Measurements from ENCODE around the gene SLC25A23. TPM values are rescaled to one million over a fixed set of nuclear protein-coding genes. Genes with fewer than 3 reads are reported as not detected.

Gene SLC25A23
- total RNA-seq, 1 experiment from 2014 or later: 89.5 TPM

DNA sequence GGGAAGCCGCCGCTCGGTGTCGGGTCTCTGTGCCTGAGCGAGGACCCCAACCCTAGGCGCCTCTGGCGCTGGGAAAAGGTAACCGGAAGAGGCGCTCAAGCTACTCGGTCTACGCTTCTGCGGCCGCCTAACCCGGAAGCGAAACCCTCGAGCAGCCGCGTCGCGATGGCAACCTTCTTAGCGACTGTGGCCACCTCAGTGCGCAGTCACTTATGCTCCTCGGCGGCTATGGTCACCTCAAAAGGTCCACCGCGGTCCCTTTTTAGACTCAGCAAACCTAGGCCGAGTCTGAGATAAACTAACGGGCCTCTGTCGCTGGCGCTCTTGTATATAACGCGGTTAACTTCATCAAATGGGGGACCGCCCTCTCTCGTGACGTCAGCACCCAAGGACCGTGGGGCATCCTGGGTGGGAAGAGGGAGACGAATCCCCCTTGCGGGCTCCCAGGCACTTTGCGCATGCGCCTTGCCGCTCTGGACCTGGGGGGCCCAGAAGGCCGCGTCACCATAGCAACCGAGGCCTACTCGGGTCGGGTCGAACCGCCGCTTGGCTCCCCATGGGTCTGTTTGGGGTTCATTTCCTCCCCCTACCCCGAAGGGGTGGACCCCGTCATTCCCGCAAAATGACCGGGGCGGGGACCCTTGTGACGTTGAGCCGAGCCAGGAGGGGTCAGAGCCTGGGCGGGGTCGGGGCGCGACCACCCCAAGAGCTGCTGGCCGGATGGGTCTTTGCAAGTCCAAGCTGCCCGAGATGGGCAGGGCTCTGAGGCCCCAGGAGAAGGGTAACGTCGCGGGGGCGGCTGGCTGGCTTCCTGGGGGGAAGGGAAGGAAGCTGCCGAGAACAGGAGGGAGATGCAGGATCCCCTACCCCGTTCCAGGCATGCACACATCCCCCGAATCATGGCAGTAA is 66.3 kb downstream of the SLC25A23 start, which contains the start of gene GTF2F1:
Gene GTF2F1, minus strand, starts transcription at position 91 of the 909 bp plus-strand sequence. CDS start 169 bp downstream, outside the sequence.
- peaks cover 15 to 16% of the 10 kb centered on the region in 2 experiments; a peak in 2 of 4 replicates for H3K36me3 ChIP-seq (ENCODE audit: control insufficient read depth in 1 of 2, insufficient read depth in 2 of 2, low read length in 2 of 2)
- ATAC-seq: peak; percentile 87
- ChIA-PET POLR2A (interaction anchor here (0.6 to 1.0 kb wide), 2 partner anchors 11 to 20 kb away, joined by 3 to 9 read pairs; partner anchors contain the start of gene ALKBH7), CTCF (no interaction called here), RAD21 (ENCODE audit: low non-redundant PET in 1 of 2, low total read pairs in 2 of 2, uncharacterized antibody in 2 of 2, unreplicated experiment in 2 of 2) (interaction anchor here in 1 of 2 experiments (0.6 to 1.0 kb wide), 2 partner anchors 32 to 33 kb away, joined by 3 to 6 read pairs; partner anchors contain the start of gene KHSRP)
- peak; percentile 90 for DNase-seq (ENCODE audit: low read depth, low spot score)
- H2AFZ ChIP-seq (ENCODE audit: low read depth, low read length, poor library complexity, severe bottlenecking): peak within 1 kb of the TSS; percentile 87
- H3K27me3 ChIP-seq (ENCODE audit: insufficient read depth, low read length): no peaks in the 10 kb centered on the region
- H3K4me3 ChIP-seq (replicated peaks in 1 of 2; ENCODE audit: low read depth in 1 of 2, low read length in 2 of 2): peak within 1 kb of the TSS; percentile 69 to 90
- no peaks in the 10 kb centered on the region for H3K9me3 ChIP-seq (ENCODE audit: control insufficient read depth in 1 of 2, insufficient read depth in 1 of 2, low read depth in 1 of 2, low read length in 2 of 2)
- peaks cover 8 to 21% of the 10 kb centered on the region in 2 experiments for H3K4me1 ChIP-seq (ENCODE audit: control insufficient read depth in 1 of 2, insufficient read depth in 2 of 2, low read length in 2 of 2)
- H3K79me2 ChIP-seq (ENCODE audit: insufficient read depth, low read length): peaks cover 36% of the 10 kb centered on the region
- H3K4me2 ChIP-seq (ENCODE audit: low read length): peak within 1 kb of the TSS; percentile 79
- H3K9me2 ChIP-seq (ENCODE audit: insufficient read depth): no peaks in the 10 kb centered on the region
- H3K27ac ChIP-seq (ENCODE audit: low read depth, low read length): peak within 1 kb of the TSS; percentile 71
- no TSS peak for BruUV-seq (replicated peaks)
- intact Hi-C loops (cut with micrococcal nuclease): no loop called here
- H3K9ac ChIP-seq (ENCODE audit: low read length): peak within 1 kb of the TSS; percentile 90
- no peaks in the 10 kb centered on the region for H4K20me1 ChIP-seq (ENCODE audit: insufficient read depth)
- TF ChIP-seq EGR1 (IDR thresholded peaks at IDR 0.05; ENCODE audit: low read depth): 0 out of 2 replicates have a peak, but pooled peaks have one; percentile 33
- peak; percentile 60 for TF ChIP-seq POLR2A (IDR thresholded peaks at IDR 0.05; ENCODE audit: borderline replicate concordance, extremely low read depth, insufficient read depth, insufficient read length)
- TF ChIP-seq EZH2phosphoT487 (IDR thresholded peaks at IDR 0.05; ENCODE audit: borderline replicate concordance): no peak
- TF ChIP-seq SIN3A (IDR thresholded peaks at IDR 0.05; ENCODE audit: low read depth): no peak; the same call in 1 of the 2 replicates
- TF ChIP-seq, protein P1, sequence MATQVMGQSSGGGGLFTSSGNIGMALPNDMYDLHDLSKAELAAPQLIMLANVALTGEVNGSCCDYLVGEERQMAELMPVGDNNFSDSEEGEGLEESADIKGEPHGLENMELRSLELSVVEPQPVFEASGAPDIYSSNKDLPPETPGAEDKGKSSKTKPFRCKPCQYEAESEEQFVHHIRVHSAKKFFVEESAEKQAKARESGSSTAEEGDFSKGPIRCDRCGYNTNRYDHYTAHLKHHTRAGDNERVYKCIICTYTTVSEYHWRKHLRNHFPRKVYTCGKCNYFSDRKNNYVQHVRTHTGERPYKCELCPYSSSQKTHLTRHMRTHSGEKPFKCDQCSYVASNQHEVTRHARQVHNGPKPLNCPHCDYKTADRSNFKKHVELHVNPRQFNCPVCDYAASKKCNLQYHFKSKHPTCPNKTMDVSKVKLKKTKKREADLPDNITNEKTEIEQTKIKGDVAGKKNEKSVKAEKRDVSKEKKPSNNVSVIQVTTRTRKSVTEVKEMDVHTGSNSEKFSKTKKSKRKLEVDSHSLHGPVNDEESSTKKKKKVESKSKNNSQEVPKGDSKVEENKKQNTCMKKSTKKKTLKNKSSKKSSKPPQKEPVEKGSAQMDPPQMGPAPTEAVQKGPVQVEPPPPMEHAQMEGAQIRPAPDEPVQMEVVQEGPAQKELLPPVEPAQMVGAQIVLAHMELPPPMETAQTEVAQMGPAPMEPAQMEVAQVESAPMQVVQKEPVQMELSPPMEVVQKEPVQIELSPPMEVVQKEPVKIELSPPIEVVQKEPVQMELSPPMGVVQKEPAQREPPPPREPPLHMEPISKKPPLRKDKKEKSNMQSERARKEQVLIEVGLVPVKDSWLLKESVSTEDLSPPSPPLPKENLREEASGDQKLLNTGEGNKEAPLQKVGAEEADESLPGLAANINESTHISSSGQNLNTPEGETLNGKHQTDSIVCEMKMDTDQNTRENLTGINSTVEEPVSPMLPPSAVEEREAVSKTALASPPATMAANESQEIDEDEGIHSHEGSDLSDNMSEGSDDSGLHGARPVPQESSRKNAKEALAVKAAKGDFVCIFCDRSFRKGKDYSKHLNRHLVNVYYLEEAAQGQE (IDR thresholded peaks at IDR 0.05; ENCODE audit: low read depth): no peak
- TF ChIP-seq, protein P2, sequence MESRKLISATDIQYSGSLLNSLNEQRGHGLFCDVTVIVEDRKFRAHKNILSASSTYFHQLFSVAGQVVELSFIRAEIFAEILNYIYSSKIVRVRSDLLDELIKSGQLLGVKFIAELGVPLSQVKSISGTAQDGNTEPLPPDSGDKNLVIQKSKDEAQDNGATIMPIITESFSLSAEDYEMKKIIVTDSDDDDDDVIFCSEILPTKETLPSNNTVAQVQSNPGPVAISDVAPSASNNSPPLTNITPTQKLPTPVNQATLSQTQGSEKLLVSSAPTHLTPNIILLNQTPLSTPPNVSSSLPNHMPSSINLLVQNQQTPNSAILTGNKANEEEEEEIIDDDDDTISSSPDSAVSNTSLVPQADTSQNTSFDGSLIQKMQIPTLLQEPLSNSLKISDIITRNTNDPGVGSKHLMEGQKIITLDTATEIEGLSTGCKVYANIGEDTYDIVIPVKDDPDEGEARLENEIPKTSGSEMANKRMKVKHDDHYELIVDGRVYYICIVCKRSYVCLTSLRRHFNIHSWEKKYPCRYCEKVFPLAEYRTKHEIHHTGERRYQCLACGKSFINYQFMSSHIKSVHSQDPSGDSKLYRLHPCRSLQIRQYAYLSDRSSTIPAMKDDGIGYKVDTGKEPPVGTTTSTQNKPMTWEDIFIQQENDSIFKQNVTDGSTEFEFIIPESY (IDR thresholded peaks at IDR 0.05; ENCODE audit: extremely low read depth, insufficient replicate concordance, low read length): no peak
- peak; percentile 54 for TF ChIP-seq YY1 (IDR thresholded peaks at IDR 0.05; ENCODE audit: extremely low read depth, insufficient replicate concordance, low read depth, low read length)
- TF ChIP-seq TCF7L2 (IDR thresholded peaks at IDR 0.05; ENCODE audit: borderline replicate concordance, extremely low read depth, insufficient read depth, insufficient read length): peak; percentile 49
- TF ChIP-seq, protein P3, sequence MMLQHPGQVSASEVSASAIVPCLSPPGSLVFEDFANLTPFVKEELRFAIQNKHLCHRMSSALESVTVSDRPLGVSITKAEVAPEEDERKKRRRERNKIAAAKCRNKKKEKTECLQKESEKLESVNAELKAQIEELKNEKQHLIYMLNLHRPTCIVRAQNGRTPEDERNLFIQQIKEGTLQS (IDR thresholded peaks at IDR 0.05): no peak
- no peak for TF ChIP-seq ZNF274 (IDR thresholded peaks at IDR 0.05; ENCODE audit: low read depth, low read length)
- TF ChIP-seq CBX3 (IDR thresholded peaks at IDR 0.05; ENCODE audit: low read depth): no peak
- no peak for TF ChIP-seq RAD21 (IDR thresholded peaks at IDR 0.05; ENCODE audit: low read depth)
- peak; percentile 87; the same call in 1 of the 2 replicates for TF ChIP-seq ZFX (IDR thresholded peaks at IDR 0.05)
- no peak for TF ChIP-seq SRF (IDR thresholded peaks at IDR 0.05; ENCODE audit: low read depth)
- no peak for TF ChIP-seq FOSL1 (IDR thresholded peaks at IDR 0.05; ENCODE audit: low read depth)
- TF ChIP-seq EZH2 (IDR thresholded peaks at IDR 0.05): no peak
- no peak for TF ChIP-seq JUND (IDR thresholded peaks at IDR 0.05)
- no peak for TF ChIP-seq SP1 (IDR thresholded peaks at IDR 0.05; ENCODE audit: low read depth)
- TF ChIP-seq, protein P4, sequence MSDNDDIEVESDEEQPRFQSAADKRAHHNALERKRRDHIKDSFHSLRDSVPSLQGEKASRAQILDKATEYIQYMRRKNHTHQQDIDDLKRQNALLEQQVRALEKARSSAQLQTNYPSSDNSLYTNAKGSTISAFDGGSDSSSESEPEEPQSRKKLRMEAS (IDR thresholded peaks at IDR 0.05): no peak

All from HCT116 (cell line).